ENCODE measurements around the gene WFIKKN2.
"Not testable (repeated sequence)": the region's sequence is repeated elsewhere in the genome, so short reads cannot be mapped to it uniquely, and the experiment has no call there.

Gene WFIKKN2

GRCh38 chr17:50835301-50836234 is at the start of gene WFIKKN2:
TSS of gene WFIKKN2 (plus strand) at chr17:50835586. CDS start at chr17:50835938, 352 bp downstream.
- no peak for DNase-seq (ENCODE audit: low read depth in 2 of 2)

- no peak for DNase-seq (ENCODE audit: low read depth in 2 of 2)
Measured at GRCh38 chr17:50785946-50786570, 49.3 kb upstream of the WFIKKN2 start.

GRCh38 chr17:50787106-50787505 is 48.3 kb upstream of the WFIKKN2 start:
- DNase-seq (ENCODE audit: low read depth in 2 of 2) = no peak

- DNase-seq (ENCODE audit: low read depth in 2 of 2) = no peak
Measured at GRCh38 chr17:50790618-50791017, 44.8 kb upstream of the WFIKKN2 start.

- DNase-seq (ENCODE audit: low read depth in 2 of 2) = no peak
Measured at GRCh38 chr17:50792132-50792531, 43.3 kb upstream of the WFIKKN2 start.

- DNase-seq (ENCODE audit: low read depth in 2 of 2) = no peak
Measured at GRCh38 chr17:50793007-50793406, 42.4 kb upstream of the WFIKKN2 start.

- DNase-seq (ENCODE audit: low read depth in 2 of 2) = no peak
Measured at GRCh38 chr17:50794361-50794760, 41.0 kb upstream of the WFIKKN2 start.

- DNase-seq (ENCODE audit: low read depth in 2 of 2) = no peak
Measured at GRCh38 chr17:50797135-50797810, 38.1 kb upstream of the WFIKKN2 start.

- DNase-seq (ENCODE audit: low read depth in 2 of 2) = no peak
Measured at GRCh38 chr17:50798424-50799288, 36.7 kb upstream of the WFIKKN2 start.

GRCh38 chr17:50799582-50799981 is 35.8 kb upstream of the WFIKKN2 start:
- DNase-seq (ENCODE audit: low read depth in 2 of 2) = no peak

GRCh38 chr17:50800196-50800700 is 35.1 kb upstream of the WFIKKN2 start:
- DNase-seq (ENCODE audit: low read depth in 2 of 2) = no peak

- DNase-seq (ENCODE audit: low read depth in 2 of 2) = no peak
Measured at GRCh38 chr17:50802609-50803571, 32.5 kb upstream of the WFIKKN2 start.

GRCh38 chr17:50803676-50804075 is 31.7 kb upstream of the WFIKKN2 start:
- no peak for DNase-seq (ENCODE audit: low read depth in 2 of 2)

GRCh38 chr17:50804749-50805475 is 30.5 kb upstream of the WFIKKN2 start:
- not testable (repeated sequence) for DNase-seq (ENCODE audit: low read depth in 2 of 2)

- DNase-seq (ENCODE audit: low read depth in 2 of 2) = no peak
Measured at GRCh38 chr17:50805486-50805885, 29.9 kb upstream of the WFIKKN2 start.

GRCh38 chr17:50806141-50806643 is 29.2 kb upstream of the WFIKKN2 start:
- DNase-seq (ENCODE audit: low read depth in 2 of 2) = no peak

- DNase-seq (ENCODE audit: low read depth in 2 of 2) = no peak
Measured at GRCh38 chr17:50807009-50807408, 28.4 kb upstream of the WFIKKN2 start.

GRCh38 chr17:50807675-50808074 is 27.7 kb upstream of the WFIKKN2 start:
- DNase-seq (ENCODE audit: low read depth in 2 of 2) = no peak

- no peak for DNase-seq (ENCODE audit: low read depth in 2 of 2)
Measured at GRCh38 chr17:50808413-50808812, 27.0 kb upstream of the WFIKKN2 start.
